ENCODE data around the gene CCDC127. TPM values are rescaled to one million over a fixed set of nuclear protein-coding genes. Genes with fewer than 3 reads are reported as not detected.
"Not testable (repeated sequence)": the region's sequence is repeated elsewhere in the genome, so short reads cannot be mapped to it uniquely, and the experiment has no call there.

CCDC127 gene
- total and polyA plus RNA-seq, 2 of the 13 experiments (the other 11 are each of a cell fraction or from before 2014, with no cell fraction given): 2.9 to 4.3 TPM

- H3K4me2 ChIP-seq (ENCODE audit: low read depth, low read length); H3K9ac ChIP-seq (ENCODE audit: insufficient read depth, low read depth, low read length); H2AFZ ChIP-seq (ENCODE audit: low read length); H3K36me3 ChIP-seq (replicated peaks in 1 of 2; ENCODE audit: control insufficient read depth in 1 of 2, insufficient read depth in 2 of 2, low read length in 2 of 2); H3K27ac ChIP-seq (ENCODE audit: extremely low read length, insufficient read depth, low read length); FAIRE-seq; intact Hi-C loops (cut with micrococcal nuclease; ENCODE audit: unreplicated experiment); DNase-seq (ENCODE audit: low spot score); in situ Hi-C loops (cut with HindIII; ENCODE audit: extremely low pct_ligation_motif_present, low pct_unique_long_range_greater_than_20kb); H3K9me3 ChIP-seq (ENCODE audit: low read length); H3K4me1 ChIP-seq (ENCODE audit: insufficient read depth, low read length); CTCF ChIA-PET (ENCODE audit: low intra/inter-chr PET ratio, low total read pairs); H3K4me3 ChIP-seq (replicated peaks in 1 of 3; ENCODE audit: insufficient read depth in 1 of 3, low read depth in 2 of 3, low read length in 3 of 3); H4K20me1 ChIP-seq (ENCODE audit: insufficient read depth, low read length); BruUV-seq (replicated peaks); ATAC-seq; H3K79me2 ChIP-seq (ENCODE audit: insufficient read depth, low read length); POLR2A ChIA-PET; H3K27me3 ChIP-seq (ENCODE audit: control insufficient read depth in 1 of 2, insufficient read depth in 2 of 2, low read length in 2 of 2): not testable (repeated sequence)
- WGBS (ENCODE audit: low lambda C conversion rate): 50% methylated on average over 17 of the region's 18 CpGs
Measured at GRCh38 chr5:197031-197430, 20.9 kb downstream of the CCDC127 start.

- Histone ChIP-seq H3K27me3 (ENCODE audit: control insufficient read depth in 1 of 2, insufficient read depth in 2 of 2, low read length in 2 of 2) (no peaks in the 10 kb centered on the region), H3K4me2 (ENCODE audit: low read depth, low read length) (no peak overlapping the region), H3K79me2 (ENCODE audit: insufficient read depth, low read length) (no peaks in the 10 kb centered on the region), H3K9me3 (ENCODE audit: low read length) (no peaks in the 10 kb centered on the region), H4K20me1 (ENCODE audit: insufficient read depth, low read length) (no peaks in the 10 kb centered on the region), H3K36me3 (replicated peaks in 1 of 2; ENCODE audit: control insufficient read depth in 1 of 2, insufficient read depth in 2 of 2, low read length in 2 of 2) (0 out of 5 replicates have a peak, but pooled peaks cover 0 to 3% of the 10 kb centered on the region in 2 experiments), H2AFZ (ENCODE audit: low read length) (no peak overlapping the region), H3K27ac (ENCODE audit: extremely low read length, insufficient read depth, low read length) (no peak overlapping the region), H3K4me3 (replicated peaks in 1 of 3; ENCODE audit: insufficient read depth in 1 of 3, low read depth in 2 of 3, low read length in 3 of 3) (no peak overlapping the region), H3K4me1 (ENCODE audit: insufficient read depth, low read length) (no peaks in the 10 kb centered on the region), H3K9ac (ENCODE audit: insufficient read depth, low read depth, low read length) (no peak overlapping the region)
- FAIRE-seq (no peak), DNase-seq (ENCODE audit: low spot score) (no peak), ATAC-seq (no peak)
- no TSS peak for BruUV-seq (replicated peaks)
- intact Hi-C loops (cut with micrococcal nuclease; ENCODE audit: unreplicated experiment) (no loop called here), in situ Hi-C loops (cut with HindIII; ENCODE audit: extremely low pct_ligation_motif_present, low pct_unique_long_range_greater_than_20kb) (no loop called here)
- no peak for TF ChIP-seq ZNF615 (CRISPR knock-in tag; IDR thresholded peaks at IDR 0.05; ENCODE audit: borderline replicate concordance)
- no peak for TF ChIP-seq ZNF703 (CRISPR knock-in tag; IDR thresholded peaks at IDR 0.05; ENCODE audit: borderline replicate concordance)
- no peak for TF ChIP-seq ZNF563 (CRISPR knock-in tag; IDR thresholded peaks at IDR 0.05)
- CTCF ChIA-PET (ENCODE audit: low intra/inter-chr PET ratio, low total read pairs): no interaction called here
- POLR2A ChIA-PET: no interaction called here
- 30% methylated on average over 2 of the region's 10 CpGs for WGBS (ENCODE audit: low lambda C conversion rate)
Measured at GRCh38 chr5:196350-196749, 21.6 kb downstream of the CCDC127 start.

All from HepG2 (cell line).